ENCODE data around the gene ATP13A3. TPM values are rescaled to one million over a fixed set of nuclear protein-coding genes. Genes with fewer than 3 reads are reported as not detected.
A peak's percentile ranks its signal among the peaks of the same experiment; 100 is the strongest.
"Not testable (repeated sequence)": the region's sequence is repeated elsewhere in the genome, so short reads cannot be mapped to it uniquely, and the experiment has no call there.

ATP13A3 gene
- total RNA-seq, result 100 to 1,000 TPM in 1 of 2 donors, 10 to 100 TPM in 1; 92.0 to 166 TPM
- polyA plus RNA-seq, result 10 to 100 TPM; 26.6 to 58.9 TPM
- long read RNA-seq, donor 1, partial matches to known transcripts, result 6 of 8 reads
- long read RNA-seq, donor 1, other reads (novel, unspliced or antisense), result 0 of 8 reads
- long read RNA-seq, donor 2, result 0 reads
- long read RNA-seq, donor 3, partial matches to known transcripts, result 0 of 2 reads
- long read RNA-seq, donor 3, other reads (novel, unspliced or antisense), result 0 of 2 reads
- long read RNA-seq, donor 4, partial matches to known transcripts, result 0 of 2 reads
- long read RNA-seq, donor 4, other reads (novel, unspliced or antisense), result 0 of 2 reads
- long read RNA-seq, donor 5, partial matches to known transcripts, result 43 of 47 reads
- long read RNA-seq, donor 5, other reads (novel, unspliced or antisense), result 0 of 47 reads

DNA sequence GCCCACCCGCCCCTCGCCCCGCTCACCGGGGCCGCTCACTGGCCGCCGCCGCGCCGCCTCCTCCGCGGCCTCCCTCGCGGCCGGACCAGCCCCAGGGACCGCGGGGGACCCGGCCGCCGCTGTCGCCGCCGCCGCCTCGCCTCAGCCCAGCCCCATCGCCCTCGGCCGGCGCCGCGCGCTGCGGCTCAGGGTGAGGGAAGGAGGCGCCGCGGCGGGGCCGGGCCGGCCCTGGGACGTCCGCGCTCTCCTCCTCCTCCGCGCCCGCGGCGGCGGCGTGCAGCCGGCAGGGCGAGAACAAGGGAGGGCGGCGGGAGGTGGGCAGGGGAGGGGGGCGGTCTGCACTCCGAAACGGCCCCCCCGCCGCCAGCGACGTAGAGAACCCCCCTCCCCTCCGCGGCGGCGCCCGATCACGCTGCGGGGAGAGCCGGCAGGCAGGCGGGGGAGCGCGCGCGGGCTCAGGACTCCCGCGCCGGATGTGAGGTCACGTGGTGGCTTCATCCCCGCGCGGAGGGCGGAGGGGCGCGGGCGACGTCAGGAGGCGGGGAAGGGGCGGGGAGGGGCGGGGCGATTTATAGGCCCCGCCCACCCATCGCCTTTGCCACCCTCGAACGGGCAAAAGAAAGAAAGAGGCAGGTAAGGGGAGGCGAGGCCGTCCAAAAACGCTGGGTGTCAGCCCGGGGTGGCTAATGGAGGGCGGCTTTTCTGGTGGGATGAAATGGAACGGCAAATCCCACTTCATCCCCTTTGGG is at the start of gene ATP13A3:
TSS of gene ATP13A3 (minus strand) at position 463 of the 749 bp plus-strand sequence. CDS start 24,812 bp downstream, outside the sequence.
- TF ChIP-seq, protein P1, sequence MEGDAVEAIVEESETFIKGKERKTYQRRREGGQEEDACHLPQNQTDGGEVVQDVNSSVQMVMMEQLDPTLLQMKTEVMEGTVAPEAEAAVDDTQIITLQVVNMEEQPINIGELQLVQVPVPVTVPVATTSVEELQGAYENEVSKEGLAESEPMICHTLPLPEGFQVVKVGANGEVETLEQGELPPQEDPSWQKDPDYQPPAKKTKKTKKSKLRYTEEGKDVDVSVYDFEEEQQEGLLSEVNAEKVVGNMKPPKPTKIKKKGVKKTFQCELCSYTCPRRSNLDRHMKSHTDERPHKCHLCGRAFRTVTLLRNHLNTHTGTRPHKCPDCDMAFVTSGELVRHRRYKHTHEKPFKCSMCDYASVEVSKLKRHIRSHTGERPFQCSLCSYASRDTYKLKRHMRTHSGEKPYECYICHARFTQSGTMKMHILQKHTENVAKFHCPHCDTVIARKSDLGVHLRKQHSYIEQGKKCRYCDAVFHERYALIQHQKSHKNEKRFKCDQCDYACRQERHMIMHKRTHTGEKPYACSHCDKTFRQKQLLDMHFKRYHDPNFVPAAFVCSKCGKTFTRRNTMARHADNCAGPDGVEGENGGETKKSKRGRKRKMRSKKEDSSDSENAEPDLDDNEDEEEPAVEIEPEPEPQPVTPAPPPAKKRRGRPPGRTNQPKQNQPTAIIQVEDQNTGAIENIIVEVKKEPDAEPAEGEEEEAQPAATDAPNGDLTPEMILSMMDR (IDR thresholded peaks at IDR 0.05; ENCODE audit: control extremely low read depth, extremely low read depth), result no peak

DNA sequence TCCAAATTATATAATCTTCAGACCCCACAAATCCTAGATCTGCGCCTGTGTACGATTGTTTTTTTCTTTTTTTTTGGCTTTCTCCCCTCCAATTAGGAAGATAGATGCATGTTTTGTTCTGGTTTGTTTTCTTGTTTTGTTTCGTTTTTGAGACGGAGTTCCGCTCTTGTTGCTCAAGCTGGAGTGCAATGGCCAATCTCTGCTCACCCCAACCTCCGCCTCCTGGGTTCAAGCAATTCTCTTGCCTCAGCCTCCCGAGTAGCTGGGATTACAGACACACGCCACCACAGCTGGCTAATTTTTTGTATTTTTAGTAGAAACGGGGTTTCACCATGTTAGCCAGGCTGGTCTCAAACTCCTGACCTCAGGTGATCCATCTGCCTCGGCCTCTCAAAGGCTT is 48.4 kb upstream of the ATP13A3 start:
- not testable (repeated sequence) for DNase-seq; H3K9me3 ChIP-seq (ENCODE audit: control insufficient read depth in 4 of 4, insufficient read depth in 3 of 4, low read length in 3 of 4); ATAC-seq (ENCODE audit: insufficient read depth, low FRiP score); H3K9ac ChIP-seq (ENCODE audit: insufficient read depth in 1 of 2, low read length in 2 of 2); H3K4me1 ChIP-seq (ENCODE audit: control insufficient read depth in 5 of 5, insufficient read depth in 5 of 5, low read length in 5 of 5); H3K27me3 ChIP-seq (ENCODE audit: control insufficient read depth in 3 of 3, insufficient read depth in 3 of 3, low read length in 2 of 3); H3K4me3 ChIP-seq; H3K36me3 ChIP-seq (ENCODE audit: control insufficient read depth in 4 of 4, insufficient read depth in 4 of 4, low read length in 4 of 4); H3K27ac ChIP-seq (ENCODE audit: low read depth in 1 of 2, low read length in 1 of 2)
- 77 to 87% methylated on average over 10 of the region's 10 CpGs for WGBS, 2 donors

More for the DNA sequence above, at the start of gene ATP13A3:
- Histone ChIP-seq H3K4me1 (ENCODE audit: control insufficient read depth in 5 of 5, insufficient read depth in 5 of 5, low read length in 5 of 5) (peaks cover 0 to 23% (median 11%) of the 10 kb centered on the region in 5 donors), H3K36me3 (ENCODE audit: control insufficient read depth in 4 of 4, insufficient read depth in 4 of 4, low read length in 4 of 4) (peaks cover 0 to 4% (median 1%) of the 10 kb centered on the region in 4 donors), H3K9me3 (ENCODE audit: control insufficient read depth in 4 of 4, insufficient read depth in 3 of 4, low read length in 3 of 4) (no peaks in the 10 kb centered on the region), H3K9ac (ENCODE audit: insufficient read depth in 1 of 2, low read length in 2 of 2) (peak within 1 kb of the TSS; percentile 78 to 93), H3K27me3 (ENCODE audit: control insufficient read depth in 3 of 3, insufficient read depth in 3 of 3, low read length in 2 of 3) (no peaks in the 10 kb centered on the region), H3K27ac (ENCODE audit: low read depth in 1 of 2, low read length in 1 of 2) (peak within 1 kb of the TSS; percentile 90 to 94), H3K4me3 (peak within 1 kb of the TSS; percentile 72)
- ATAC-seq (ENCODE audit: insufficient read depth, low FRiP score) (peak; percentile 74), DNase-seq (peak; percentile 93 to 94 (median 94))
- 0% methylated on average over 44 to 98 of the region's 99 CpGs for WGBS, 2 donors

DNA sequence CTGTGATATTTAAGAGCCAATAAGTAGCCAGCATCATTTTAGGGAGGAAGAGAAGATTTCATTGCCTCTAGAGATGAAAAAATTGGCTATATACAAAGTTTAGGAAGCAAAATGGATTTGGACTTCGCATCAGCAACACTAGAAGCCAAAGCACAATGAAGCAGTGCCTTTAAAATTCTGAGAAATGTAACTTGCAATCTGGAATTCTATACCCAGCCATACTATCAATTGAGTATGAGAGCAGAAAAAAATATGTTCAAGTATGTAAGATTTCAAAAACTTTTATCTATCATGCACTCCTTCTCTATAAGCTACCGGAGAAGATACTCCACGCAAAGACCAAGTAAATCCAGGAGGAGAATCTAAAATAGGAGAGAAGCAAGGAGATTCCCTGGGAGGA is 47.4 kb upstream of the ATP13A3 start:
- Histone ChIP-seq H3K27me3 (ENCODE audit: control insufficient read depth in 3 of 3, insufficient read depth in 3 of 3, low read length in 2 of 3) (no peaks in the 10 kb centered on the region), H3K9ac (ENCODE audit: insufficient read depth in 1 of 2, low read length in 2 of 2) (no peak overlapping the region), H3K4me3 (no peak overlapping the region), H3K9me3 (ENCODE audit: control insufficient read depth in 4 of 4, insufficient read depth in 3 of 4, low read length in 3 of 4) (peaks cover 0 to 3% (median 0%) of the 10 kb centered on the region in 4 donors), H3K4me1 (ENCODE audit: control insufficient read depth in 5 of 5, insufficient read depth in 5 of 5, low read length in 5 of 5) (peaks cover 0 to 5% (median 0%) of the 10 kb centered on the region in 5 donors), H3K27ac (ENCODE audit: low read depth in 1 of 2, low read length in 1 of 2) (no peak overlapping the region), H3K36me3 (ENCODE audit: control insufficient read depth in 4 of 4, insufficient read depth in 4 of 4, low read length in 4 of 4) (no peaks in the 10 kb centered on the region)
- 95 to 98% methylated on average over 3 of the region's 3 CpGs for WGBS, 2 donors
- DNase-seq, result no peak
- no peak for ATAC-seq (ENCODE audit: insufficient read depth, low FRiP score)
- TF ChIP-seq, protein P1 (IDR thresholded peaks at IDR 0.05; ENCODE audit: control extremely low read depth, extremely low read depth), result no peak

DNA sequence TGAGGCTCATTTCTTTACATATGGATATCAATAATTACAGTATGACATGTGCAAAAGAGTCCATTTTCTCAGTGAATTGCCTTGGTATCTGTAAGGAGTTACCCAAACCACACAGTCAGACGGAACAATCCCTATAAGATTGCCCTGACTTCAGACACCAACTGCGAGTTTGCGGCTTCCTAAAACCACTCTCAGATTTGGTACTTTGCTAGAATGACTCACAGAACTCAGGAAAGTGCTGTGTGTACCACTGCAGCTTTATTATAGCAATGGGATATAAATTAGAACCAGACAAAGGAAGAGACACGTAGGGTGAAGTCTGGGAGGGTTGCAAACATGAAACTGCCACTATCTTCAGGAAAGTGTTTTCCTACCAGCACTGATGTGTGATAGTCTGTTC is 45.8 kb upstream of the ATP13A3 start:
- Histone ChIP-seq H3K27ac (ENCODE audit: low read depth in 1 of 2, low read length in 1 of 2) (no peak overlapping the region), H3K27me3 (ENCODE audit: control insufficient read depth in 3 of 3, insufficient read depth in 3 of 3, low read length in 2 of 3) (no peaks in the 10 kb centered on the region), H3K9me3 (ENCODE audit: control insufficient read depth in 4 of 4, insufficient read depth in 3 of 4, low read length in 3 of 4) (peaks cover 0 to 3% (median 0%) of the 10 kb centered on the region in 4 donors), H3K36me3 (ENCODE audit: control insufficient read depth in 4 of 4, insufficient read depth in 4 of 4, low read length in 4 of 4) (no peaks in the 10 kb centered on the region), H3K4me3 (no peak overlapping the region), H3K9ac (ENCODE audit: insufficient read depth in 1 of 2, low read length in 2 of 2) (no peak overlapping the region), H3K4me1 (ENCODE audit: control insufficient read depth in 5 of 5, insufficient read depth in 5 of 5, low read length in 5 of 5) (peaks cover 0 to 4% (median 0%) of the 10 kb centered on the region in 5 donors)
- ATAC-seq (ENCODE audit: insufficient read depth, low FRiP score), result no peak
- no peak for DNase-seq
- TF ChIP-seq, protein P1 (IDR thresholded peaks at IDR 0.05; ENCODE audit: control extremely low read depth, extremely low read depth), result no peak
- 60 to 67% methylated on average over 4 of the region's 4 CpGs for WGBS, 2 donors

Data from lung (tissue), 16 donors.